Measurements from ENCODE around the gene CMIP.

GRCh38 chr16:81695321-81696165, 250.9 kb downstream of the CMIP start:
- TF ChIP-seq, protein P1, sequence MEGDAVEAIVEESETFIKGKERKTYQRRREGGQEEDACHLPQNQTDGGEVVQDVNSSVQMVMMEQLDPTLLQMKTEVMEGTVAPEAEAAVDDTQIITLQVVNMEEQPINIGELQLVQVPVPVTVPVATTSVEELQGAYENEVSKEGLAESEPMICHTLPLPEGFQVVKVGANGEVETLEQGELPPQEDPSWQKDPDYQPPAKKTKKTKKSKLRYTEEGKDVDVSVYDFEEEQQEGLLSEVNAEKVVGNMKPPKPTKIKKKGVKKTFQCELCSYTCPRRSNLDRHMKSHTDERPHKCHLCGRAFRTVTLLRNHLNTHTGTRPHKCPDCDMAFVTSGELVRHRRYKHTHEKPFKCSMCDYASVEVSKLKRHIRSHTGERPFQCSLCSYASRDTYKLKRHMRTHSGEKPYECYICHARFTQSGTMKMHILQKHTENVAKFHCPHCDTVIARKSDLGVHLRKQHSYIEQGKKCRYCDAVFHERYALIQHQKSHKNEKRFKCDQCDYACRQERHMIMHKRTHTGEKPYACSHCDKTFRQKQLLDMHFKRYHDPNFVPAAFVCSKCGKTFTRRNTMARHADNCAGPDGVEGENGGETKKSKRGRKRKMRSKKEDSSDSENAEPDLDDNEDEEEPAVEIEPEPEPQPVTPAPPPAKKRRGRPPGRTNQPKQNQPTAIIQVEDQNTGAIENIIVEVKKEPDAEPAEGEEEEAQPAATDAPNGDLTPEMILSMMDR (IDR thresholded peaks at IDR 0.05), result no peak
- TF ChIP-seq POLR2A (IDR thresholded peaks at IDR 0.05), result no peak

Measured in thyroid gland (tissue), 4 donors.